GM12878 (cell line): ENCODE data around the gene TOMM34.

Source experiments
- ATF3 ChIP-seq: IDR thresholded peaks from 2 replicates; pipeline ENCODE4 v1.6.1; 2011; ENCODE audit warnings: low read depth, mild to moderate bottlenecking, low read length, moderate library complexity, borderline replicate concordance; ENCODE audit errors: extremely low read depth
- BACH1 ChIP-seq: fragments of 450-650 bp; IDR thresholded peaks from 2 replicates; pipeline ENCODE4 v1.6.1; 2017; ENCODE audit warnings: mild to moderate bottlenecking, borderline replicate concordance
- CEBPB ChIP-seq, 2 experiments: fragments of 150-350 bp in 1 of 2; IDR thresholded peaks; 2 replicates each; pipeline ENCODE4 v1.6.1; 2012 to 2014; ENCODE audit warnings: low read depth in 2 of 2, low read length in 2 of 2, borderline replicate concordance in 1 of 2, inconsistent platforms in 1 of 2
- HDGF ChIP-seq: fragments of 450-650 bp; IDR thresholded peaks from 2 replicates; pipeline ENCODE4 v1.6.1; 2016; ENCODE audit warnings: antibody characterized with exemption
- JUND ChIP-seq: IDR thresholded peaks from 2 replicates; pipeline ENCODE4 v1.6.1; 2012; ENCODE audit warnings: low read depth, mild to moderate bottlenecking, low read length, improper control_type of control experiment, moderate library complexity
- MYB ChIP-seq: fragments of 150-350 bp; IDR thresholded peaks from 2 replicates; pipeline ENCODE4 v1.6.1; 2014; ENCODE audit warnings: mild to moderate bottlenecking, low read depth, low read length, borderline replicate concordance
- POLR2A ChIP-seq: IDR thresholded peaks from 2 replicates; pipeline ENCODE4 v1.6.1; 2011; ENCODE audit warnings: low read depth, mild to moderate bottlenecking, low read length
- RFX5 ChIP-seq: IDR thresholded peaks from 2 replicates; pipeline ENCODE4 v1.6.1; 2011; ENCODE audit warnings: low read depth, low read length, improper control_type of control experiment
- YY1 ChIP-seq: IDR thresholded peaks from 2 replicates; pipeline ENCODE4 v1.6.1; 2011; ENCODE audit warnings: low read depth, mild to moderate bottlenecking, low read length
- ZBTB11 ChIP-seq: fragments of 450-650 bp; formaldehyde crosslinking; IDR thresholded peaks from 2 replicates; pipeline ENCODE4 v1.5.0; 2022; ENCODE audit warnings: mild to moderate bottlenecking, missing genetic modification characterization
- ZNF217 ChIP-seq: fragments of 450-650 bp; IDR thresholded peaks from 2 replicates; pipeline ENCODE4 v1.6.1; 2017; ENCODE audit warnings: antibody characterized with exemption, mild to moderate bottlenecking
- TF ChIP-seq, protein P1 (sequence below): IDR thresholded peaks from 2 replicates; pipeline ENCODE4 v1.6.1; 2012; ENCODE audit warnings: mild to moderate bottlenecking, low read depth, low read length

GRCh38 chr20:44942264-44942973 lies 17.8 kb downstream of the TOMM34 start:
- TF ChIP-seq MYB: no peak
- TF ChIP-seq POLR2A: no peak
- TF ChIP-seq ZBTB11 (CRISPR knock-in tag): no peak
- no peak for TF ChIP-seq ZNF217
- TF ChIP-seq ATF3: no peak
- no peak for TF ChIP-seq HDGF
- TF ChIP-seq, protein P1, sequence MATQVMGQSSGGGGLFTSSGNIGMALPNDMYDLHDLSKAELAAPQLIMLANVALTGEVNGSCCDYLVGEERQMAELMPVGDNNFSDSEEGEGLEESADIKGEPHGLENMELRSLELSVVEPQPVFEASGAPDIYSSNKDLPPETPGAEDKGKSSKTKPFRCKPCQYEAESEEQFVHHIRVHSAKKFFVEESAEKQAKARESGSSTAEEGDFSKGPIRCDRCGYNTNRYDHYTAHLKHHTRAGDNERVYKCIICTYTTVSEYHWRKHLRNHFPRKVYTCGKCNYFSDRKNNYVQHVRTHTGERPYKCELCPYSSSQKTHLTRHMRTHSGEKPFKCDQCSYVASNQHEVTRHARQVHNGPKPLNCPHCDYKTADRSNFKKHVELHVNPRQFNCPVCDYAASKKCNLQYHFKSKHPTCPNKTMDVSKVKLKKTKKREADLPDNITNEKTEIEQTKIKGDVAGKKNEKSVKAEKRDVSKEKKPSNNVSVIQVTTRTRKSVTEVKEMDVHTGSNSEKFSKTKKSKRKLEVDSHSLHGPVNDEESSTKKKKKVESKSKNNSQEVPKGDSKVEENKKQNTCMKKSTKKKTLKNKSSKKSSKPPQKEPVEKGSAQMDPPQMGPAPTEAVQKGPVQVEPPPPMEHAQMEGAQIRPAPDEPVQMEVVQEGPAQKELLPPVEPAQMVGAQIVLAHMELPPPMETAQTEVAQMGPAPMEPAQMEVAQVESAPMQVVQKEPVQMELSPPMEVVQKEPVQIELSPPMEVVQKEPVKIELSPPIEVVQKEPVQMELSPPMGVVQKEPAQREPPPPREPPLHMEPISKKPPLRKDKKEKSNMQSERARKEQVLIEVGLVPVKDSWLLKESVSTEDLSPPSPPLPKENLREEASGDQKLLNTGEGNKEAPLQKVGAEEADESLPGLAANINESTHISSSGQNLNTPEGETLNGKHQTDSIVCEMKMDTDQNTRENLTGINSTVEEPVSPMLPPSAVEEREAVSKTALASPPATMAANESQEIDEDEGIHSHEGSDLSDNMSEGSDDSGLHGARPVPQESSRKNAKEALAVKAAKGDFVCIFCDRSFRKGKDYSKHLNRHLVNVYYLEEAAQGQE: no peak
- TF ChIP-seq RFX5: no peak
- no peak for TF ChIP-seq JUND
- no peak for TF ChIP-seq CEBPB (IDR thresholded peaks at IDR 0.05; ENCODE audit: borderline replicate concordance in 1 of 2, low read depth in 2 of 2, low read length in 2 of 2)
- TF ChIP-seq BACH1: no peak
- no peak for TF ChIP-seq YY1
